CD4-positive, alpha-beta memory T cell (primary cell): ENCODE results near the gene FLCN. TPM values are rescaled to one million over a fixed set of nuclear protein-coding genes. Genes with fewer than 3 reads are reported as not detected.
A peak's percentile ranks its signal among the peaks of the same experiment; 100 is the strongest.

Source experiments
- CTCF ChIA-PET: fragments of 350-600 bp; sonication (Branson Sonifier 250); formaldehyde crosslinking; loops from one replicate; lab custom pipeline; 2021; ENCODE audit warnings: inconsistent platforms; ENCODE audit not compliant: partially characterized antibody; lab: Charles Lee
- POLR2A ChIA-PET: fragments of 350-600 bp; sonication (Branson Sonifier 250); formaldehyde crosslinking; loops from one replicate; lab custom pipeline; 2021; ENCODE audit not compliant: partially characterized antibody; lab: Charles Lee
- DNase-seq, 5 donors: peaks; one replicate each; pipeline versions ENCODE4 v3.0.0 to v3.0.0-alpha.2; 2020 to 2022; ENCODE audit warnings: mixed read lengths in 1 of 5
- H3K27ac ChIP-seq: one replicate; pipeline ENCODE4 v1.7.0; 2013; ENCODE audit warnings: low read depth, low read length
- H3K27me3 ChIP-seq: 2 replicates; pipeline ENCODE4 v1.7.0; 2013; ENCODE audit warnings: mild to moderate bottlenecking, low read length, moderate library complexity; ENCODE audit not compliant: insufficient read depth
- H3K36me3 ChIP-seq: 2 replicates; pipeline ENCODE4 v1.7.0; 2013; ENCODE audit warnings: mild to moderate bottlenecking, low read length, moderate library complexity; ENCODE audit not compliant: insufficient read depth
- H3K4me1 ChIP-seq: 2 replicates; pipeline ENCODE4 v1.7.0; 2013; ENCODE audit warnings: mild to moderate bottlenecking, low read length, moderate library complexity; ENCODE audit not compliant: insufficient read depth
- H3K4me3 ChIP-seq, 2 donors: one replicate each; pipeline ENCODE4 v1.7.0; 2013; ENCODE audit warnings: low read length in 2 of 2, mild to moderate bottlenecking in 1 of 2
- H3K9me3 ChIP-seq, 2 donors: one replicate each; pipeline ENCODE4 v1.7.0; 2013; ENCODE audit warnings: low read length in 2 of 2, control low read depth in 1 of 2; ENCODE audit not compliant: control insufficient read depth in 1 of 2
- H3K27ac Mint-ChIP-seq, 7 donors: one replicate each; pipeline ENCODE4 v1.8.0; 2020 to 2021; ENCODE audit warnings: mixed read lengths in 7 of 7, mild to moderate bottlenecking in 6 of 7, inconsistent platforms in 3 of 7, moderate library complexity in 3 of 7
- H3K27me3 Mint-ChIP-seq, 2 donors: one replicate each; pipeline ENCODE4 v1.8.0; 2020 to 2021; ENCODE audit warnings: mixed read lengths in 2 of 2
- H3K36me3 Mint-ChIP-seq, 2 donors: one replicate each; pipeline ENCODE4 v1.8.0; 2020 to 2021; ENCODE audit warnings: mixed read lengths in 2 of 2, inconsistent platforms in 1 of 2, mild to moderate bottlenecking in 1 of 2
- H3K4me1 Mint-ChIP-seq, 4 donors: one replicate each; pipeline ENCODE4 v1.8.0; 2020 to 2021; ENCODE audit warnings: mixed read lengths in 4 of 4, mild to moderate bottlenecking in 1 of 4
- H3K4me3 Mint-ChIP-seq, 8 donors: one replicate each; pipeline ENCODE4 v1.8.0; 2020 to 2021; ENCODE audit warnings: mixed read lengths in 8 of 8, mild to moderate bottlenecking in 7 of 8, moderate library complexity in 6 of 8, inconsistent platforms in 3 of 8
- H3K9me3 Mint-ChIP-seq, 8 donors: one replicate each; pipeline ENCODE4 v1.8.0; 2020 to 2021; ENCODE audit warnings: mixed read lengths in 8 of 8, mild to moderate bottlenecking in 5 of 8, inconsistent platforms in 3 of 8, moderate library complexity in 1 of 8
- intact Hi-C: fragments of 100-400 bp; cut with micrococcal nuclease; formaldehyde crosslinking; loops from one replicate; pipeline ENCODE4 v1.15.1; 2023
- polyA plus RNA-seq, 2 donors: library from polyadenylated mRNA; unstranded; fragments of 300-500 nt; fragmentation: Illumina TruSeq; gene quantifications; one replicate each; pipeline ENCODE4 v1.2.3, GENCODE V29; 2021
- total RNA-seq, 2 experiments: library from RNA; stranded (reverse); gene quantifications; one replicate each; pipeline ENCODE4 v1.2.3, GENCODE V29; 2021

The FLCN gene
- total and polyA plus RNA-seq, 4 experiments from 2014 or later, result 2.4 to 95.0 (median 49.8) TPM

- Mint-ChIP-seq H3K27ac (peak overlapping the region in 2 of 7 donors; percentile 51 to 53), H3K4me1 (peaks cover 0 to 10% (median 1%) of the 10 kb centered on the region in 4 donors), H3K4me3 (no peak overlapping the region), H3K27me3 (no peaks in the 10 kb centered on the region), H3K36me3 (peaks cover 41 to 74% of the 10 kb centered on the region in 2 donors), H3K9me3 (no peaks in the 10 kb centered on the region)
- Histone ChIP-seq H3K4me1 (no peaks in the 10 kb centered on the region), H3K27me3 (no peaks in the 10 kb centered on the region), H3K27ac (no peak overlapping the region), H3K9me3 (no peaks in the 10 kb centered on the region), H3K4me3 (no peak overlapping the region), H3K36me3 (peaks cover 70% of the 10 kb centered on the region)
- CTCF ChIA-PET, result no interaction called here
- DNase-seq, result no peak
- POLR2A ChIA-PET, result interaction anchor here (0.6 to 2.2 kb wide), 2 partner anchors 8 to 222 kb away, joined by 3 to 9 read pairs; partner anchors contain the start of gene FLCN
- intact Hi-C loops, result no loop called here
Measured at GRCh38 chr17:17228521-17229279, 8.3 kb downstream of the FLCN start.

- CTCF ChIA-PET, result no interaction called here
- POLR2A ChIA-PET, result interaction anchor here (0.6 to 2.2 kb wide), 2 partner anchors 9 to 221 kb away, joined by 3 to 9 read pairs; partner anchors contain the start of gene FLCN
- DNase-seq, result no peak
- Histone ChIP-seq H3K4me3 (no peak overlapping the region), H3K27me3 (no peaks in the 10 kb centered on the region), H3K9me3 (no peaks in the 10 kb centered on the region), H3K36me3 (peaks cover 75% of the 10 kb centered on the region), H3K27ac (no peak overlapping the region), H3K4me1 (no peaks in the 10 kb centered on the region)
- Mint-ChIP-seq H3K27me3 (no peaks in the 10 kb centered on the region), H3K9me3 (no peaks in the 10 kb centered on the region), H3K27ac (no peak overlapping the region), H3K4me1 (peaks cover 0 to 10% (median 1%) of the 10 kb centered on the region in 4 donors), H3K4me3 (no peak overlapping the region), H3K36me3 (peaks cover 45 to 81% of the 10 kb centered on the region in 2 donors)
- intact Hi-C loops, result no loop called here
Measured at GRCh38 chr17:17227608-17228520, 9.1 kb downstream of the FLCN start.

- intact Hi-C loops, result no loop called here
- no peak overlapping the region for H3K27ac ChIP-seq
- POLR2A ChIA-PET, result interaction anchor here (0.8 to 2.2 kb wide), 2 partner anchors 10 to 21 kb away, joined by 3 to 9 read pairs; partner anchors contain the start of genes FLCN and PLD6
- H3K9me3 ChIP-seq, result no peaks in the 10 kb centered on the region
- H3K27me3 Mint-ChIP-seq, result no peaks in the 10 kb centered on the region
- no peaks in the 10 kb centered on the region for H3K27me3 ChIP-seq
- H3K9me3 Mint-ChIP-seq, result no peaks in the 10 kb centered on the region
- CTCF ChIA-PET, result no interaction called here
- DNase-seq, result no peak
- H3K4me3 Mint-ChIP-seq, result no peak overlapping the region
- no peak overlapping the region for H3K4me3 ChIP-seq
- peaks cover 42 to 81% of the 10 kb centered on the region in 2 donors for H3K36me3 Mint-ChIP-seq
- H3K27ac Mint-ChIP-seq, result no peak overlapping the region
- no peaks in the 10 kb centered on the region for H3K4me1 ChIP-seq
- peaks cover 79% of the 10 kb centered on the region for H3K36me3 ChIP-seq
- H3K4me1 Mint-ChIP-seq, result peaks cover 0 to 7% (median under 1%) of the 10 kb centered on the region in 4 donors
Measured at GRCh38 chr17:17226451-17227265, 10.3 kb downstream of the FLCN start.

- POLR2A ChIA-PET, result no interaction called here
- peaks cover 81% of the 10 kb centered on the region for H3K36me3 ChIP-seq
Measured at GRCh38 chr17:17225901-17226300, 11.1 kb downstream of the FLCN start.

GRCh38 chr17:17224137-17224536 is 12.8 kb downstream of the FLCN start:
- ChIA-PET POLR2A (no interaction called here), CTCF (no interaction called here)
- Mint-ChIP-seq H3K27me3 (no peaks in the 10 kb centered on the region), H3K27ac (no peak overlapping the region), H3K9me3 (peaks cover 0 to 1% (median 0%) of the 10 kb centered on the region in 8 donors), H3K4me1 (peaks cover 0 to under 1% (median 0%) of the 10 kb centered on the region in 4 donors), H3K4me3 (no peak overlapping the region), H3K36me3 (peaks cover 36 to 84% of the 10 kb centered on the region in 2 donors)
- Histone ChIP-seq H3K36me3 (peaks cover 85% of the 10 kb centered on the region), H3K27ac (no peak overlapping the region), H3K4me1 (no peaks in the 10 kb centered on the region), H3K4me3 (no peak overlapping the region), H3K9me3 (no peaks in the 10 kb centered on the region), H3K27me3 (no peaks in the 10 kb centered on the region)
- intact Hi-C loops, result no loop called here
- no peak for DNase-seq

More at GRCh38 chr17:17225901-17226300, 11.1 kb downstream of the FLCN start:
- Histone ChIP-seq H3K27me3 (no peaks in the 10 kb centered on the region), H3K4me3 (no peak overlapping the region), H3K4me1 (no peaks in the 10 kb centered on the region), H3K27ac (no peak overlapping the region), H3K9me3 (no peaks in the 10 kb centered on the region)
- H3K27ac Mint-ChIP-seq, result no peak overlapping the region
- H3K4me1 Mint-ChIP-seq, result peaks cover 0 to 4% (median 0%) of the 10 kb centered on the region in 4 donors
- no peak overlapping the region for H3K4me3 Mint-ChIP-seq
- no peak for DNase-seq
- H3K27me3 Mint-ChIP-seq, result no peaks in the 10 kb centered on the region
- CTCF ChIA-PET, result no interaction called here
- intact Hi-C loops, result no loop called here
- no peaks in the 10 kb centered on the region for H3K9me3 Mint-ChIP-seq
- H3K36me3 Mint-ChIP-seq, result peaks cover 40 to 82% of the 10 kb centered on the region in 2 donors

- H3K4me1 Mint-ChIP-seq, result no peaks in the 10 kb centered on the region
- no peak overlapping the region for H3K4me3 ChIP-seq
- H3K4me1 ChIP-seq, result no peaks in the 10 kb centered on the region
- no peaks in the 10 kb centered on the region for H3K27me3 ChIP-seq
- H3K36me3 ChIP-seq, result peaks cover 82% of the 10 kb centered on the region
- H3K27me3 Mint-ChIP-seq, result no peaks in the 10 kb centered on the region
- H3K4me3 Mint-ChIP-seq, result no peak overlapping the region
- DNase-seq, result no peak
- H3K27ac ChIP-seq, result no peak overlapping the region
- no peaks in the 10 kb centered on the region for H3K9me3 ChIP-seq
- intact Hi-C loops, result no loop called here
- H3K9me3 Mint-ChIP-seq, result peaks cover 0 to 1% (median 0%) of the 10 kb centered on the region in 8 donors
- POLR2A ChIA-PET, result no interaction called here
- peaks cover 36 to 82% of the 10 kb centered on the region in 2 donors for H3K36me3 Mint-ChIP-seq
- CTCF ChIA-PET, result no interaction called here
- no peak overlapping the region for H3K27ac Mint-ChIP-seq
Measured at GRCh38 chr17:17223736-17224135, 13.2 kb downstream of the FLCN start.
